HCT116 (cell line): ENCODE results near the gene MOB2. TPM values are rescaled to one million over a fixed set of nuclear protein-coding genes. Genes with fewer than 3 reads are reported as not detected.

Experiments used
- ATAC-seq: fragments of 200-7000 bp; cut with Tn5 transposase; 2 replicates; pipeline ENCODE4 v1.9.1; 2020; ENCODE audit warnings: mild to moderate bottlenecking, moderate library complexity
- BruUV-seq: library from RNA; stranded (reverse); fragments of 400-500 nt; replicated peaks from 2 replicates; lab custom pipeline; 2021; lab: Mats Ljungman, UMichigan
- CTCF ChIA-PET: fragments of 300-600 bp; sonication (Branson Sonifier 250); formaldehyde crosslinking; loops from one replicate; lab custom pipeline; 2021; ENCODE audit warnings: antibody characterized with exemption; lab: Charles Lee
- POLR2A ChIA-PET: fragments of 300-600, 350-600 bp; sonication (Branson Sonifier 250); formaldehyde crosslinking; loops from one replicate; lab custom pipeline; 2021; ENCODE audit warnings: antibody characterized with exemption; lab: Charles Lee
- RAD21 ChIA-PET, 2 experiments: fragments of 300-600 bp; sonication (Branson Sonifier 250); formaldehyde crosslinking; loops; one replicate each; lab custom pipeline; 2023; ENCODE audit warnings: low total read pairs in 2 of 2; ENCODE audit not compliant: uncharacterized antibody in 2 of 2, unreplicated experiment in 2 of 2, low non-redundant PET in 1 of 2; lab: Charles Lee
- DNase-seq: peaks from one replicate; pipeline ENCODE4 v3.0.0-alpha.2; 2010; ENCODE audit warnings: low read depth, low spot score
- H2AFZ ChIP-seq: fragments of 200-600 bp; shearing (Covaris generic), sonication (generic); 2 replicates; pipeline ENCODE4 v1.6.1; 2017; ENCODE audit warnings: low read depth, mixed run types, mixed read lengths, antibody characterized with exemption, low read length; ENCODE audit not compliant: poor library complexity, severe bottlenecking
- H3K27ac ChIP-seq: 2 replicates; pipeline ENCODE4 v1.5.1; 2012; ENCODE audit warnings: low read depth, low read length
- H3K27me3 ChIP-seq: fragments of 200-600 bp; sonication (generic); 2 replicates; pipeline ENCODE4 v1.6.1; 2016; ENCODE audit warnings: mixed run types, low read length, mixed read lengths; ENCODE audit not compliant: insufficient read depth
- H3K36me3 ChIP-seq, 2 experiments: fragments of 200-500 bp in 1 of 2; fragments of 200-600 bp in 1 of 2; sonication (Bioruptor generic) in 1 of 2; sonication (generic) in 1 of 2; 2 replicates each; pipeline versions ENCODE4 v1.5.1 to v1.6.1; 2014 to 2016; ENCODE audit warnings: low read length in 2 of 2, inconsistent platforms in 1 of 2, mixed read lengths in 1 of 2, mixed run types in 1 of 2; ENCODE audit not compliant: insufficient read depth in 2 of 2, control insufficient read depth in 1 of 2
- H3K4me1 ChIP-seq, 2 experiments: fragments of 200-600 bp in 1 of 2; sonication (generic) in 1 of 2; 2 replicates each; pipeline versions ENCODE4 v1.5.1 to v1.6.1; 2012 to 2017; ENCODE audit warnings: low read length in 2 of 2, inconsistent platforms in 1 of 2, mild to moderate bottlenecking in 1 of 2, mixed read lengths in 1 of 2, mixed run types in 1 of 2, moderate library complexity in 1 of 2; ENCODE audit not compliant: insufficient read depth in 2 of 2, control insufficient read depth in 1 of 2
- H3K4me2 ChIP-seq: fragments of 200-600 bp; sonication (generic); 2 replicates; pipeline ENCODE4 v1.6.1; 2017; ENCODE audit warnings: mixed run types, low read length, mixed read lengths
- H3K4me3 ChIP-seq, 2 experiments: fragments of 200-600 bp in 1 of 2; sonication (generic) in 1 of 2; replicated peaks in 1 of 2; 2 replicates each; pipeline ENCODE4 v1.5.1; 2011 to 2016; ENCODE audit warnings: low read length in 2 of 2, control low read depth in 1 of 2, low read depth in 1 of 2, mild to moderate bottlenecking in 1 of 2, mixed read lengths in 1 of 2, mixed run types in 1 of 2
- H3K79me2 ChIP-seq: fragments of 200-600 bp; sonication (generic); 2 replicates; pipeline ENCODE4 v1.6.1; 2017; ENCODE audit warnings: mild to moderate bottlenecking, mixed run types, low read length, moderate library complexity, mixed read lengths; ENCODE audit not compliant: insufficient read depth
- H3K9ac ChIP-seq: fragments of 200-600 bp; sonication (generic); 2 replicates; pipeline ENCODE4 v1.6.1; 2016; ENCODE audit warnings: low read length, mixed read lengths
- H3K9me2 ChIP-seq: fragments of 200-600 bp; sonication (generic), shearing (Covaris generic); 2 replicates; pipeline ENCODE4 v1.6.1; 2017; ENCODE audit warnings: mixed run types, mild to moderate bottlenecking, moderate library complexity; ENCODE audit not compliant: insufficient read depth
- H3K9me3 ChIP-seq, 2 experiments: fragments of 200-500 bp in 1 of 2; fragments of 200-600 bp in 1 of 2; sonication (Bioruptor generic) in 1 of 2; sonication (generic) in 1 of 2; 2 replicates each; pipeline ENCODE4 v1.6.1; 2014 to 2017; ENCODE audit warnings: low read length in 2 of 2, mixed read lengths in 2 of 2, inconsistent platforms in 1 of 2, low read depth in 1 of 2, mild to moderate bottlenecking in 1 of 2, mixed run types in 1 of 2, moderate library complexity in 1 of 2; ENCODE audit not compliant: control insufficient read depth in 1 of 2, insufficient read depth in 1 of 2
- H4K20me1 ChIP-seq: fragments of 200-600 bp; sonication (generic), shearing (Covaris generic); 2 replicates; pipeline ENCODE4 v1.6.1; 2017; ENCODE audit warnings: mixed run types, mild to moderate bottlenecking, moderate library complexity; ENCODE audit not compliant: insufficient read depth
- EGR1 ChIP-seq: IDR thresholded peaks from 2 replicates; pipeline ENCODE4 v1.6.1; 2012; ENCODE audit warnings: low read depth
- POLR2AphosphoS5 ChIP-seq: IDR thresholded peaks from 2 replicates; pipeline ENCODE4 v1.6.1; 2011; ENCODE audit warnings: mild to moderate bottlenecking, low read depth, low read length, moderate library complexity
- REST ChIP-seq: IDR thresholded peaks from 2 replicates; pipeline ENCODE4 v1.6.1; 2012; ENCODE audit warnings: low read depth
- SIN3A ChIP-seq: IDR thresholded peaks from 2 replicates; pipeline ENCODE4 v1.6.1; 2012; ENCODE audit warnings: low read depth
- SRF ChIP-seq: IDR thresholded peaks from 2 replicates; pipeline ENCODE4 v1.6.1; 2012; ENCODE audit warnings: low read depth
- ZFX ChIP-seq: fragments of 450-650 bp; IDR thresholded peaks from 2 replicates; pipeline ENCODE4 v1.6.1; 2017
- ZNF274 ChIP-seq: fragments of 200-500 bp; sonication (Bioruptor generic); IDR thresholded peaks from 2 replicates; pipeline ENCODE4 v1.6.1; 2014; ENCODE audit warnings: mild to moderate bottlenecking, low read depth, low read length, inconsistent platforms
- intact Hi-C: fragments of 100-400 bp; cut with micrococcal nuclease; formaldehyde crosslinking; loops from 2 replicates; pipeline ENCODE4 v1.10.0; 2022
- total RNA-seq: library from RNA; stranded (reverse); gene quantifications from one replicate; pipeline ENCODE4 v1.2.1, GENCODE V29; 2021; ENCODE audit not compliant: unreplicated experiment
- TF ChIP-seq, protein P1 (sequence below): IDR thresholded peaks from 2 replicates; pipeline ENCODE4 v1.6.1; 2012

The MOB2 gene
- total RNA-seq, 1 experiment from 2014 or later: 25.7 TPM

- intact Hi-C loops: no loop called here
- ATAC-seq: no peak
- Histone ChIP-seq H2AFZ (no peak overlapping the region), H3K9ac (no peak overlapping the region), H3K9me3 (peaks cover 28 to 29% of the 10 kb centered on the region in 2 experiments; a peak in 3 of 4 replicates)
- RAD21 ChIA-PET: no interaction called here
- POLR2A ChIA-PET: no interaction called here
- TF ChIP-seq POLR2AphosphoS5 (no peak), REST (no peak), SIN3A (no peak), SRF (no peak), ZNF274 (no peak), EGR1 (no peak), ZFX (no peak)
- TF ChIP-seq, protein P1, sequence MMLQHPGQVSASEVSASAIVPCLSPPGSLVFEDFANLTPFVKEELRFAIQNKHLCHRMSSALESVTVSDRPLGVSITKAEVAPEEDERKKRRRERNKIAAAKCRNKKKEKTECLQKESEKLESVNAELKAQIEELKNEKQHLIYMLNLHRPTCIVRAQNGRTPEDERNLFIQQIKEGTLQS: no peak
- TF ChIP-seq, all 23 proteins: peak for 0
- Histone ChIP-seq H3K27me3 (no peaks in the 10 kb centered on the region), H3K36me3 (no peaks in the 10 kb centered on the region), H3K4me2 (no peak overlapping the region), H3K4me1 (no peaks in the 10 kb centered on the region), H3K79me2 (no peaks in the 10 kb centered on the region), H3K27ac (no peak overlapping the region), H3K4me3 (no peak overlapping the region), H4K20me1 (no peaks in the 10 kb centered on the region), H3K9me2 (no peaks in the 10 kb centered on the region)
- CTCF ChIA-PET: no interaction called here
- no peak for DNase-seq
- BruUV-seq: no TSS peak
Measured at GRCh38 chr11:1421291-1421690, 65.3 kb downstream of the MOB2 start.
